ENCODE results near the gene LRRC75A.
A peak's percentile ranks its signal among the peaks of the same experiment; 100 is the strongest.
"Not testable (repeated sequence)": the region's sequence is repeated elsewhere in the genome, so short reads cannot be mapped to it uniquely, and the experiment has no call there.

Gene LRRC75A

GRCh38 chr17:16491703-16492612 is at the start of gene LRRC75A:
LRRC75A (minus strand) TSS chr17:16492193; CDS start chr17:16491990, 203 bp downstream.
- peak; percentile 8 to 48 for DNase-seq (ENCODE audit: low read depth in 1 of 2, low spot score in 1 of 2)

- DNase-seq (ENCODE audit: low read depth in 1 of 2, low spot score in 1 of 2), result no peak
Measured at GRCh38 chr17:16537130-16537458, 45.1 kb upstream of the LRRC75A start.

- DNase-seq (ENCODE audit: low read depth in 1 of 2, low spot score in 1 of 2), result no peak
Measured at GRCh38 chr17:16534236-16534635, 42.2 kb upstream of the LRRC75A start.

GRCh38 chr17:16529906-16530305 is 37.9 kb upstream of the LRRC75A start:
- no peak for DNase-seq (ENCODE audit: low read depth in 1 of 2, low spot score in 1 of 2)

- no peak for DNase-seq (ENCODE audit: low read depth in 1 of 2, low spot score in 1 of 2)
Measured at GRCh38 chr17:16527298-16527697, 35.3 kb upstream of the LRRC75A start.

- DNase-seq (ENCODE audit: low read depth in 1 of 2, low spot score in 1 of 2), result not testable (repeated sequence)
Measured at GRCh38 chr17:16525556-16525955, 33.6 kb upstream of the LRRC75A start.

GRCh38 chr17:16521070-16521727 is 29.2 kb upstream of the LRRC75A start:
- DNase-seq (ENCODE audit: low read depth in 1 of 2, low spot score in 1 of 2), result peak; percentile 11 to 13

- DNase-seq (ENCODE audit: low read depth in 1 of 2, low spot score in 1 of 2), result no peak
Measured at GRCh38 chr17:16519021-16519420, 27.0 kb upstream of the LRRC75A start.

- no peak for DNase-seq (ENCODE audit: low read depth in 1 of 2, low spot score in 1 of 2)
Measured at GRCh38 chr17:16517477-16517876, 25.5 kb upstream of the LRRC75A start.

- DNase-seq (ENCODE audit: low read depth in 1 of 2, low spot score in 1 of 2), result no peak
Measured at GRCh38 chr17:16516594-16517051, 24.6 kb upstream of the LRRC75A start.

- no peak for DNase-seq (ENCODE audit: low read depth in 1 of 2, low spot score in 1 of 2)
Measured at GRCh38 chr17:16515933-16516332, 23.9 kb upstream of the LRRC75A start.

- DNase-seq (ENCODE audit: low read depth in 1 of 2, low spot score in 1 of 2), result no peak
Measured at GRCh38 chr17:16513873-16514272, 21.9 kb upstream of the LRRC75A start.

- DNase-seq (ENCODE audit: low read depth in 1 of 2, low spot score in 1 of 2), result no peak
Measured at GRCh38 chr17:16512011-16512410, 20.0 kb upstream of the LRRC75A start.

GRCh38 chr17:16511593-16511992 is 19.6 kb upstream of the LRRC75A start:
- DNase-seq (ENCODE audit: low read depth in 1 of 2, low spot score in 1 of 2), result no peak

- DNase-seq (ENCODE audit: low read depth in 1 of 2, low spot score in 1 of 2), result no peak
Measured at GRCh38 chr17:16507918-16508533, 16.0 kb upstream of the LRRC75A start.

GRCh38 chr17:16506188-16506587 is 14.2 kb upstream of the LRRC75A start:
- DNase-seq (ENCODE audit: low read depth in 1 of 2, low spot score in 1 of 2), result no peak

- DNase-seq (ENCODE audit: low read depth in 1 of 2, low spot score in 1 of 2), result no peak
Measured at GRCh38 chr17:16504984-16505383, 13.0 kb upstream of the LRRC75A start.

- DNase-seq (ENCODE audit: low read depth in 1 of 2, low spot score in 1 of 2), result no peak
Measured at GRCh38 chr17:16496820-16497489, 5.0 kb upstream of the LRRC75A start.

- DNase-seq (ENCODE audit: low read depth in 1 of 2, low spot score in 1 of 2), result no peak
Measured at GRCh38 chr17:16495980-16496819, 4.2 kb upstream of the LRRC75A start.

GRCh38 chr17:16495561-16495960 is 3.6 kb upstream of the LRRC75A start:
- no peak for DNase-seq (ENCODE audit: low read depth in 1 of 2, low spot score in 1 of 2)
